ENCODE results near the gene NSD2.

Gene NSD2

DNA sequence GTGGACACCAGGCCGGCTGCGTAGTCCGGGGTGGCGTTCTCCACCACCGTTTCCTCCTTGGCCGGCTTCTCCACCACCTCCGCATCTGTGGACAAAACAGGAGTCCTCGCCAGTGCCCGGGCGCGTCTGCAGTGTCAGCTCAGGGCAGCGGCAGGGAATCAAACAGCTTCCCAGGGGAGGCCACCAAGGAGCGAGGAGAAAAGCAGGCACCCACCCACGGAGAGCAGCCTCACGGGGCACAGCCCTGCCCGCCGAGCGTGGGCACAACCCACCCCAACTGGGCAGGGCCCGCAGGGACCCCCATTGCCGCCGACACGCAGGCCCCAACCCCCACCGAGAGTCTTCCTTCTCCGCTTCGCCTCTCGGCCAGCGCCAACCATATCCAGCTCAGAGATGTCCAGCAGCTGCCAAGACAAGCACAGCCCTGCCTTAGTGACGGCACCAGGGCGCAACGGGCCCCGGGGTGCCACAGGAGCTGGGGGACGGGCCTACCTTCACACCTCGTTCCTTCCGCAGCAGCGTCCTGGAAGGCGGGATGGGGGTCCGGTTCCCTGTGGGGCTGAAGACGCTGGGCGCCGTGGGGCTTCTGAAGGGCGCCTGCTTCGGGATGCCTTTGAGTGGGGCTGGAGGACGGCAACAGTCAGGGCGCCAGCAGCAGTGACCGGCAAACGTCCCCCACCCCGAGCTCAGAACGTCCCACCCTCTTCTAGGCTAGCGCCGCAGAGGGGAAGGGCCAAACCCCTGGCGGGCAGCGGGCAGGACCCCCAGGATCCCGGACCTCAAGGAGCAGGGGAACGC lies 114.8 kb downstream of the NSD2 start:
- H3K4me3 ChIP-seq (ENCODE audit: insufficient read depth, low read length, poor library complexity, severe bottlenecking): no peak overlapping the region
- H3K4me2 ChIP-seq (ENCODE audit: low read depth, low read length, poor library complexity, severe bottlenecking): no peak overlapping the region
- H3K9me2 ChIP-seq (replicated peaks; ENCODE audit: insufficient read depth, low read length): no peaks in the 10 kb centered on the region
- peaks cover 9% of the 10 kb centered on the region for H3K36me3 ChIP-seq (ENCODE audit: low read length)
- no peak overlapping the region for H3K27ac ChIP-seq (ENCODE audit: low read depth, low read length)
- no peak for TF ChIP-seq EZH2phosphoT487 (conservative IDR thresholded peaks at IDR 0.05; ENCODE audit: low read length)
- TF ChIP-seq, protein P1, sequence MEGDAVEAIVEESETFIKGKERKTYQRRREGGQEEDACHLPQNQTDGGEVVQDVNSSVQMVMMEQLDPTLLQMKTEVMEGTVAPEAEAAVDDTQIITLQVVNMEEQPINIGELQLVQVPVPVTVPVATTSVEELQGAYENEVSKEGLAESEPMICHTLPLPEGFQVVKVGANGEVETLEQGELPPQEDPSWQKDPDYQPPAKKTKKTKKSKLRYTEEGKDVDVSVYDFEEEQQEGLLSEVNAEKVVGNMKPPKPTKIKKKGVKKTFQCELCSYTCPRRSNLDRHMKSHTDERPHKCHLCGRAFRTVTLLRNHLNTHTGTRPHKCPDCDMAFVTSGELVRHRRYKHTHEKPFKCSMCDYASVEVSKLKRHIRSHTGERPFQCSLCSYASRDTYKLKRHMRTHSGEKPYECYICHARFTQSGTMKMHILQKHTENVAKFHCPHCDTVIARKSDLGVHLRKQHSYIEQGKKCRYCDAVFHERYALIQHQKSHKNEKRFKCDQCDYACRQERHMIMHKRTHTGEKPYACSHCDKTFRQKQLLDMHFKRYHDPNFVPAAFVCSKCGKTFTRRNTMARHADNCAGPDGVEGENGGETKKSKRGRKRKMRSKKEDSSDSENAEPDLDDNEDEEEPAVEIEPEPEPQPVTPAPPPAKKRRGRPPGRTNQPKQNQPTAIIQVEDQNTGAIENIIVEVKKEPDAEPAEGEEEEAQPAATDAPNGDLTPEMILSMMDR (IDR thresholded peaks at IDR 0.05; ENCODE audit: insufficient read depth, low read length, poor library complexity, severe bottlenecking): no peak
- peaks cover under 1% of the 10 kb centered on the region; the same call in 1 of the 2 replicates for H4K20me1 ChIP-seq (ENCODE audit: low read depth, low read length)
- H3K9ac ChIP-seq (ENCODE audit: low read length): no peak overlapping the region
- H3K79me2 ChIP-seq (ENCODE audit: insufficient read depth, low read length): no peaks in the 10 kb centered on the region; the same call in 1 of the 2 replicates
- peaks cover 19% of the 10 kb centered on the region for H3F3A ChIP-seq (ENCODE audit: insufficient read depth)
- H3K9me3 ChIP-seq (ENCODE audit: insufficient read depth, low read length): no peaks in the 10 kb centered on the region
- H3K27me3 ChIP-seq (ENCODE audit: low read length): no peaks in the 10 kb centered on the region
- H2AFZ ChIP-seq (ENCODE audit: low read depth, low read length, severe bottlenecking): no peak overlapping the region

DNA sequence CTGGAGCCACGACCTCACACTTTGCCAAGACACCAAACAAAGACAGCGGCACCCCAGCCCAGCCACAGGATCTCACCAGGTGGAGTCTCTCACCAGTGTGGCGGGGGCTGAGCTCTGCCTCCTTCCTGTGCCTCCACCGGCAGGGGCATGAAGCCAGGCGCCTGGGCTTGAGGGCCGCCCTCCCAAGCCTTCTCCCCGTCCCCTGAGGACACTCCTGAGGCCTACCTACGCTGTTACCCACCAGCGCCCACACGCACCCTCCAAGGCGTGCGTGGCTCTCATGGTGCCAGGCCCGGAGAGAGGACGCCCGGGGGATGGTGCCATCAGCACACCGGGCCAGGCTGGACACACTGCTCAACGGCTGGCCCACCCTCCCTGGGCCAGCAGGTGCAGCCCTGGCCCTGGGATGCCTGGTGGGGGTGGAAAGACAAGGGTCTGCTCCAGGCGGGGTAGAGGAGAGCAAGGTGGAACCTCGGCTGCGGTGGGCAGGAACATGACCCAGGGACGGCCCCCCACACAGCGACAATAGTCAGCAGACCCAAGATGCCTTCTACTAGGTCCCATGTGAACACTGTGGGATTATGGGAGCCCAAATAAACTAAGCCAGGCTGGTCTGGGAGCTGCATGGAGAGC lies 115.5 kb downstream of the NSD2 start:
- Histone ChIP-seq H3K9ac (ENCODE audit: low read length) (no peak overlapping the region), H2AFZ (ENCODE audit: low read depth, low read length, severe bottlenecking) (no peak overlapping the region), H3K4me3 (ENCODE audit: insufficient read depth, low read length, poor library complexity, severe bottlenecking) (no peak overlapping the region), H3F3A (ENCODE audit: insufficient read depth) (peaks cover 11% of the 10 kb centered on the region), H3K27ac (ENCODE audit: low read depth, low read length) (no peak overlapping the region), H3K36me3 (ENCODE audit: low read length) (peaks cover 6% of the 10 kb centered on the region; the same call in 1 of the 2 replicates), H3K9me2 (replicated peaks; ENCODE audit: insufficient read depth, low read length) (no peaks in the 10 kb centered on the region), H3K9me3 (ENCODE audit: insufficient read depth, low read length) (no peaks in the 10 kb centered on the region), H3K4me2 (ENCODE audit: low read depth, low read length, poor library complexity, severe bottlenecking) (no peak overlapping the region), H3K79me2 (ENCODE audit: insufficient read depth, low read length) (peaks cover 5% of the 10 kb centered on the region; the same call in 1 of the 2 replicates), H4K20me1 (ENCODE audit: low read depth, low read length) (no peaks in the 10 kb centered on the region; the same call in 1 of the 2 replicates), H3K27me3 (ENCODE audit: low read length) (no peaks in the 10 kb centered on the region)
- TF ChIP-seq, protein P1 (IDR thresholded peaks at IDR 0.05; ENCODE audit: insufficient read depth, low read length, poor library complexity, severe bottlenecking): no peak
- no peak for TF ChIP-seq EZH2phosphoT487 (conservative IDR thresholded peaks at IDR 0.05; ENCODE audit: low read length)

DNA sequence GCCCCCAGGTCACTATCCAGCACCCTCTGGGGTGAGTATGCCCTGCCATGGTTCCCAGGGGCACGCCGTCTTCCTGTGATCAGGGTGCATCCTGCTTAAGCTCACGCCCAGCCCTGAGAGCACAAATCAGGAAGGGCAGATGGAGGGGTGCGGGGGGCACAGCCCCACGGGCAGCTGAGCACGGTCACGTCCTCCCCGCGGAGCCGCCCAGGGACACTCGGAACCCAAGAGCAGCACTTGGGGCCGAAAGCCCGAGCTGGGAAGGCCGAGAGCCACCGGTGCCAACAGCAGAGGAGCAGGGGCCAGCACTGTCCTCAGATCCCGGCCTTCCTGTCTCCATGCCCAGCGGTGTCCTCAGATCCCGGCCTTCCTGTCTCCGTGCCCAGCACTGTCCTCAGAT lies 116.1 kb downstream of the NSD2 start:
- 0 out of 2 replicates have a peak, but pooled peaks cover under 1% of the 10 kb centered on the region for H3K36me3 ChIP-seq (ENCODE audit: low read length)
- no peak overlapping the region for H3K9ac ChIP-seq (ENCODE audit: low read length)
- peaks cover 11% of the 10 kb centered on the region; the same call in 1 of the 2 replicates for H3K79me2 ChIP-seq (ENCODE audit: insufficient read depth, low read length)
- no peak overlapping the region for H3K4me3 ChIP-seq (ENCODE audit: insufficient read depth, low read length, poor library complexity, severe bottlenecking)
- H2AFZ ChIP-seq (ENCODE audit: low read depth, low read length, severe bottlenecking): no peak overlapping the region
- no peak overlapping the region for H3K27ac ChIP-seq (ENCODE audit: low read depth, low read length)
- peaks cover 5% of the 10 kb centered on the region for H3F3A ChIP-seq (ENCODE audit: insufficient read depth)
- no peaks in the 10 kb centered on the region for H3K9me3 ChIP-seq (ENCODE audit: insufficient read depth, low read length)
- no peaks in the 10 kb centered on the region; the same call in 1 of the 2 replicates for H4K20me1 ChIP-seq (ENCODE audit: low read depth, low read length)
- H3K27me3 ChIP-seq (ENCODE audit: low read length): no peaks in the 10 kb centered on the region
- no peaks in the 10 kb centered on the region for H3K9me2 ChIP-seq (replicated peaks; ENCODE audit: insufficient read depth, low read length)
- TF ChIP-seq EZH2phosphoT487 (conservative IDR thresholded peaks at IDR 0.05; ENCODE audit: low read length): no peak
- TF ChIP-seq, protein P1 (IDR thresholded peaks at IDR 0.05; ENCODE audit: insufficient read depth, low read length, poor library complexity, severe bottlenecking): no peak
- no peak overlapping the region for H3K4me2 ChIP-seq (ENCODE audit: low read depth, low read length, poor library complexity, severe bottlenecking)

Data from SU-DHL-6 (cell line).